HEK293 (cell line): ENCODE measurements around the gene PCCA.

ENCODE experiments used
- CTCF ChIA-PET: fragments of 350-600 bp; formaldehyde crosslinking; extraction: SDS; loops from one replicate; lab custom pipeline; 2021; ENCODE audit warnings: antibody characterized with exemption; lab: Yijun Ruan, JAX
- POLR2A ChIA-PET: fragments of 300-600 bp; formaldehyde crosslinking; extraction: SDS; loops from one replicate; lab custom pipeline; 2020; ENCODE audit warnings: antibody characterized with exemption, inconsistent platforms; lab: Yijun Ruan, JAX
- H3K27ac ChIP-seq: fragments of 200-500 bp; sonication (Bioruptor generic); 2 replicates; pipeline ENCODE4 v1.5.1; 2014; ENCODE audit warnings: low read depth, low read length, control low read depth, inconsistent platforms; ENCODE audit errors: extremely low read depth
- H3K36me3 ChIP-seq, 2 experiments: fragments of 200-500 bp in 1 of 2; sonication (Bioruptor generic) in 1 of 2; 1 replicate in 1 of 2; 2 replicates in 1 of 2; pipeline ENCODE4 v1.5.1; 2014 to 2017; ENCODE audit warnings: inconsistent platforms in 2 of 2, low read length in 2 of 2; ENCODE audit not compliant: control insufficient read depth in 2 of 2, insufficient read depth in 1 of 2
- H3K4me1 ChIP-seq: fragments of 200-500 bp; sonication (Bioruptor generic); 2 replicates; pipeline ENCODE4 v1.5.1; 2014; ENCODE audit warnings: mild to moderate bottlenecking, low read length, inconsistent platforms; ENCODE audit not compliant: control insufficient read depth, insufficient read depth
- H3K4me3 ChIP-seq: 2 replicates; pipeline ENCODE4 v1.5.1; 2011; ENCODE audit warnings: low read depth, mild to moderate bottlenecking, control low read depth, low read length, moderate library complexity
- H3K9me3 ChIP-seq: fragments of 200-500 bp; sonication (Bioruptor generic); 2 replicates; pipeline ENCODE4 v1.5.1; 2014; ENCODE audit warnings: low read depth, low read length, inconsistent platforms; ENCODE audit not compliant: control insufficient read depth, insufficient read depth
- FEZF1 ChIP-seq: fragments of 450-650 bp; formaldehyde crosslinking; IDR thresholded peaks from 2 replicates; pipeline ENCODE4 v1.5.1; 2016; ENCODE audit warnings: missing biosample characterization, missing genetic modification characterization
- KLF17 ChIP-seq: fragments of 450-650 bp; formaldehyde crosslinking; IDR thresholded peaks from 2 replicates; pipeline ENCODE4 v1.5.1; 2016; ENCODE audit warnings: missing biosample characterization, missing genetic modification characterization
- KLF8 ChIP-seq: fragments of 450-650 bp; formaldehyde crosslinking; IDR thresholded peaks from 2 replicates; pipeline ENCODE4 v1.5.1; 2016; ENCODE audit warnings: missing biosample characterization, missing genetic modification characterization
- REPIN1 ChIP-seq: fragments of 450-650 bp; formaldehyde crosslinking; IDR thresholded peaks from 2 replicates; pipeline ENCODE4 v1.5.1; 2017; ENCODE audit warnings: missing biosample characterization, missing genetic modification characterization, low read depth
- REST ChIP-seq: fragments of 450-650 bp; formaldehyde crosslinking; IDR thresholded peaks from 2 replicates; pipeline ENCODE4 v1.5.1; 2016; ENCODE audit warnings: missing biosample characterization, missing genetic modification characterization
- SALL2 ChIP-seq: fragments of 450-650 bp; formaldehyde crosslinking; IDR thresholded peaks from 2 replicates; pipeline ENCODE4 v1.5.0; 2017; ENCODE audit warnings: missing biosample characterization, mild to moderate bottlenecking, missing genetic modification characterization, borderline replicate concordance
- SCRT2 ChIP-seq: fragments of 450-650 bp; formaldehyde crosslinking; IDR thresholded peaks from 2 replicates; pipeline ENCODE4 v1.5.1; 2016; ENCODE audit warnings: missing biosample characterization, missing genetic modification characterization
- ZFP3 ChIP-seq: fragments of 450-650 bp; formaldehyde crosslinking; IDR thresholded peaks from 2 replicates; pipeline ENCODE4 v1.5.1; 2016; ENCODE audit warnings: low read depth, missing biosample characterization, missing genetic modification characterization
- ZIC2 ChIP-seq: fragments of 450-650 bp; formaldehyde crosslinking; IDR thresholded peaks from 2 replicates; pipeline ENCODE4 v1.5.1; 2016; ENCODE audit warnings: missing biosample characterization, missing genetic modification characterization
- ZNF121 ChIP-seq: fragments of 450-650 bp; formaldehyde crosslinking; IDR thresholded peaks from 2 replicates; pipeline ENCODE4 v1.5.1; 2016; ENCODE audit warnings: missing biosample characterization, missing genetic modification characterization
- ZNF133 ChIP-seq: fragments of 450-650 bp; formaldehyde crosslinking; IDR thresholded peaks from 2 replicates; pipeline ENCODE4 v1.5.1; 2016; ENCODE audit warnings: missing biosample characterization, missing genetic modification characterization
- ZNF146 ChIP-seq: fragments of 450-650 bp; formaldehyde crosslinking; IDR thresholded peaks from 2 replicates; pipeline ENCODE4 v1.5.1; 2016; ENCODE audit warnings: missing biosample characterization, missing genetic modification characterization
- ZNF274 ChIP-seq, 2 experiments: fragments of 200-500 bp in 1 of 2; fragments of 450-650 bp in 1 of 2; sonication (Bioruptor generic) in 1 of 2; formaldehyde crosslinking in 1 of 2; IDR thresholded peaks; 2 replicates each; pipeline versions ENCODE4 v1.5.1 to v1.6.1; 2014 to 2016; ENCODE audit warnings: borderline replicate concordance in 1 of 2, inconsistent platforms in 1 of 2, low read length in 1 of 2, missing biosample characterization in 1 of 2, missing genetic modification characterization in 1 of 2
- ZNF404 ChIP-seq: fragments of 450-650 bp; formaldehyde crosslinking; IDR thresholded peaks from 2 replicates; pipeline ENCODE4 v1.5.1; 2017; ENCODE audit warnings: missing biosample characterization, missing genetic modification characterization
- ZNF473 ChIP-seq: fragments of 450-650 bp; formaldehyde crosslinking; IDR thresholded peaks from 2 replicates; pipeline ENCODE4 v1.5.1; 2017; ENCODE audit warnings: missing biosample characterization, missing genetic modification characterization
- ZNF488 ChIP-seq: fragments of 450-650 bp; formaldehyde crosslinking; IDR thresholded peaks from 2 replicates; pipeline ENCODE4 v1.5.1; 2016; ENCODE audit warnings: missing biosample characterization, missing genetic modification characterization
- ZNF530 ChIP-seq: fragments of 450-650 bp; formaldehyde crosslinking; IDR thresholded peaks from 2 replicates; pipeline ENCODE4 v1.5.1; 2016; ENCODE audit warnings: low read depth, missing biosample characterization, missing genetic modification characterization
- ZNF544 ChIP-seq: fragments of 450-650 bp; formaldehyde crosslinking; IDR thresholded peaks from 2 replicates; pipeline ENCODE4 v1.5.0; 2017; ENCODE audit warnings: missing biosample characterization, missing genetic modification characterization
- ZNF645 ChIP-seq: fragments of 450-650 bp; formaldehyde crosslinking; IDR thresholded peaks from 2 replicates; pipeline ENCODE4; 2016; ENCODE audit warnings: missing biosample characterization, missing genetic modification characterization
- ZNF660 ChIP-seq: fragments of 450-650 bp; IDR thresholded peaks from 2 replicates; pipeline ENCODE4 v1.5.1; 2018; ENCODE audit warnings: missing biosample characterization, mild to moderate bottlenecking, missing genetic modification characterization
- ZNF677 ChIP-seq: fragments of 450-650 bp; IDR thresholded peaks from 2 replicates; pipeline ENCODE4 v1.5.0; 2018; ENCODE audit warnings: missing biosample characterization, mild to moderate bottlenecking, missing genetic modification characterization, moderate library complexity
- ZNF785 ChIP-seq: fragments of 450-650 bp; formaldehyde crosslinking; IDR thresholded peaks from 2 replicates; pipeline ENCODE4 v1.5.1; 2016; ENCODE audit warnings: missing biosample characterization, missing genetic modification characterization
- ZNF830 ChIP-seq: fragments of 450-650 bp; IDR thresholded peaks from 2 replicates; pipeline ENCODE4 v1.5.0; 2018; ENCODE audit warnings: missing biosample characterization, missing genetic modification characterization, low read depth, mild to moderate bottlenecking, moderate library complexity
- TF ChIP-seq, protein P1 (sequence below): fragments of 450-650 bp; formaldehyde crosslinking; IDR thresholded peaks from 2 replicates; pipeline ENCODE4 v1.5.1; 2016; ENCODE audit warnings: missing biosample characterization, missing genetic modification characterization

Gene PCCA

GRCh38 chr13:100381595-100382224, 292.8 kb downstream of the PCCA start:
- POLR2A ChIA-PET, result no interaction called here
- peak; percentile 60 for TF ChIP-seq SCRT2 (tag by site-specific recombination)
- TF ChIP-seq ZIC2, result peak; percentile 26; the same call in 1 of the 2 replicates
- no peak for TF ChIP-seq ZNF660 (tag by site-specific recombination)
- TF ChIP-seq FEZF1 (tag by site-specific recombination), result peak; percentile 23; the same call in 1 of the 2 replicates
- Histone ChIP-seq H3K9me3 (no peaks in the 10 kb centered on the region), H3K36me3 (no peaks in the 10 kb centered on the region), H3K4me1 (no peaks in the 10 kb centered on the region), H3K27ac (no peak overlapping the region), H3K4me3 (no peak overlapping the region)
- CTCF ChIA-PET, result no interaction called here

DNA sequence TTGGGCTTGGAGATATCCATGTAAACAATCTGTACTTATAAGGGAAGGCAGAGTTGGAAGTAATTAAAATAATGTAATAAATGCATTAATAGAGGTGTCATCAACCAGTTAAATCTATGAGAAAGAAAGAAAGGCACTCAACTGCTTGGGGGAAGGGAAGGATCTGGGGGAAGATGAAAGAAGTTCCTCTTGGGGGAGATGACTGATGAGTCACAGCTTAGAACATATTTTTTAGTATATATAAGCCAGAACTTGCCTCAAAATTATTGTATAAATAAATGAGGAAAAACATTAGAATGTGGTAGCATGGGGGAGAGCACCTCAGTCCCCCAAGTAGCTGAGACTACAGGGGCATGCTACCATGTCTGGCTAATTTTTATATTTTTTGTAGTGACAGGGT, 293.9 kb downstream of the PCCA start:
- H3K27ac ChIP-seq, result no peak overlapping the region
- no peaks in the 10 kb centered on the region for H3K36me3 ChIP-seq
- H3K9me3 ChIP-seq, result no peaks in the 10 kb centered on the region
- H3K4me1 ChIP-seq, result no peaks in the 10 kb centered on the region; the same call in 1 of the 2 replicates
- H3K4me3 ChIP-seq, result no peak overlapping the region
- POLR2A ChIA-PET, result no interaction called here
- CTCF ChIA-PET, result no interaction called here
- TF ChIP-seq KLF17 (tag by site-specific recombination), result no peak
- no peak for TF ChIP-seq ZNF146 (tag by site-specific recombination)
- TF ChIP-seq, protein P1, sequence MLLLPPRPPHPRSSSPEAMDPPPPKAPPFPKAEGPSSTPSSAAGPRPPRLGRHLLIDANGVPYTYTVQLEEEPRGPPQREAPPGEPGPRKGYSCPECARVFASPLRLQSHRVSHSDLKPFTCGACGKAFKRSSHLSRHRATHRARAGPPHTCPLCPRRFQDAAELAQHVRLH (tag by site-specific recombination), result no peak
- TF ChIP-seq KLF8 (tag by site-specific recombination), result no peak
- TF ChIP-seq ZNF404 (tag by site-specific recombination), result no peak
- TF ChIP-seq ZFP3, result no peak
- no peak for TF ChIP-seq ZNF274 (IDR thresholded peaks at IDR 0.05; ENCODE audit: low read length)
- TF ChIP-seq ZNF274 (tag by site-specific recombination; IDR thresholded peaks at IDR 0.05; ENCODE audit: borderline replicate concordance), result no peak

- CTCF ChIA-PET, result no interaction called here
- TF ChIP-seq ZNF121 (tag by site-specific recombination) (no peak), KLF17 (tag by site-specific recombination) (no peak), ZNF645 (no peak), ZNF133 (no peak), ZNF146 (tag by site-specific recombination) (no peak), ZNF544 (tag by site-specific recombination) (no peak), ZNF473 (tag by site-specific recombination) (no peak), ZNF530 (no peak), REPIN1 (tag by site-specific recombination) (no peak), ZNF488 (tag by site-specific recombination) (no peak), ZNF677 (tag by site-specific recombination) (no peak), ZNF785 (no peak), SALL2 (tag by site-specific recombination) (no peak), REST (tag by site-specific recombination) (no peak), ZNF830 (no peak)
Measured at GRCh38 chr13:100387416-100387815, 298.5 kb downstream of the PCCA start.

More at GRCh38 chr13:100387416-100387815, 298.5 kb downstream of the PCCA start:
- H3K9me3 ChIP-seq, result no peaks in the 10 kb centered on the region
- H3K4me3 ChIP-seq, result no peak overlapping the region
- H3K4me1 ChIP-seq, result peaks cover 2% of the 10 kb centered on the region
- no peak overlapping the region for H3K27ac ChIP-seq
- no peaks in the 10 kb centered on the region for H3K36me3 ChIP-seq
- POLR2A ChIA-PET, result no interaction called here
